ENCODE measurements around the gene ATP6V0D1.

DNA sequence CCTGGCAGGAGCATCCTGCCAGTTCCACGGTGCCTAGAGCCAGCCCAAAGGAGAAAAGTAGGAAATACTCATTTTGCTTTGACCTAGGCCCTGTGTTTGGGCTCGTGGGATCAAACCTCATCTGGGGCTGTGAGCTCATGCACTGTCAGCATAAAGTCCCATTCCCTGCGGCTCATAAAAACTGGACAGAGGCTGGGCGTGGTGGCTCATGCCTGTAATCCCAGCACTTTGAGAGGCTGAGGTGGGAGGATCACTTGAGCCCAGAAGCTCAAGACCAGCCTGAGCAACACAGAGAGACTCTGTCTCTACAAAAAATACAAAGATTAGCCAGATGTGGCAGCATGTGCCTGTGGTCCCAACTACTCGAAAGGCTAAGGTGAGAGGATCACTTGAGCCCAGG lies 17.9 kb downstream of the ATP6V0D1 start:
- TF ChIP-seq, protein P1, sequence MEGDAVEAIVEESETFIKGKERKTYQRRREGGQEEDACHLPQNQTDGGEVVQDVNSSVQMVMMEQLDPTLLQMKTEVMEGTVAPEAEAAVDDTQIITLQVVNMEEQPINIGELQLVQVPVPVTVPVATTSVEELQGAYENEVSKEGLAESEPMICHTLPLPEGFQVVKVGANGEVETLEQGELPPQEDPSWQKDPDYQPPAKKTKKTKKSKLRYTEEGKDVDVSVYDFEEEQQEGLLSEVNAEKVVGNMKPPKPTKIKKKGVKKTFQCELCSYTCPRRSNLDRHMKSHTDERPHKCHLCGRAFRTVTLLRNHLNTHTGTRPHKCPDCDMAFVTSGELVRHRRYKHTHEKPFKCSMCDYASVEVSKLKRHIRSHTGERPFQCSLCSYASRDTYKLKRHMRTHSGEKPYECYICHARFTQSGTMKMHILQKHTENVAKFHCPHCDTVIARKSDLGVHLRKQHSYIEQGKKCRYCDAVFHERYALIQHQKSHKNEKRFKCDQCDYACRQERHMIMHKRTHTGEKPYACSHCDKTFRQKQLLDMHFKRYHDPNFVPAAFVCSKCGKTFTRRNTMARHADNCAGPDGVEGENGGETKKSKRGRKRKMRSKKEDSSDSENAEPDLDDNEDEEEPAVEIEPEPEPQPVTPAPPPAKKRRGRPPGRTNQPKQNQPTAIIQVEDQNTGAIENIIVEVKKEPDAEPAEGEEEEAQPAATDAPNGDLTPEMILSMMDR (IDR thresholded peaks at IDR 0.05; ENCODE audit: low read length) = no peak
- TF ChIP-seq EZH2 (optimal IDR thresholded peaks at IDR 0.05; ENCODE audit: low read depth, low read length) = no peak
